ENCODE measurements around the gene NEK7.

Gene NEK7

GRCh38 chr1:198364471-198364870 is 207.7 kb downstream of the NEK7 start:
- no peak for DNase-seq

- DNase-seq: no peak
These were observed 210.5 kb downstream of the NEK7 start for GRCh38 chr1:198367296-198367695.

- no peak for DNase-seq
These were observed 214.2 kb downstream of the NEK7 start for GRCh38 chr1:198370996-198371395.

All from NCI-H146 (cell line).